Activated CD4-positive, alpha-beta T cell treated with anti-CD3 and anti-CD28 coated beads, Interleukin-2, amount 50 U/mL, for 16 hours (primary cell): ENCODE results near the gene ZNF74.

Experiments
- DNase-seq: peaks from one replicate; pipeline ENCODE4 v3.0.0-alpha.2; 2020

Gene ZNF74

GRCh38 chr22:20422271-20423007 is 28.5 kb downstream of the ZNF74 start:
- DNase-seq, result no peak

- DNase-seq, result no peak
Observed at GRCh38 chr22:20423008-20423905, 29.3 kb downstream of the ZNF74 start.

- DNase-seq, result no peak
Observed at GRCh38 chr22:20423906-20424551, 30.1 kb downstream of the ZNF74 start.

GRCh38 chr22:20424568-20424931 is 30.6 kb downstream of the ZNF74 start:
- DNase-seq, result no peak

- peak; percentile 27 for DNase-seq
Observed at GRCh38 chr22:20424932-20425565, 31.1 kb downstream of the ZNF74 start.

- no peak for DNase-seq
Observed at GRCh38 chr22:20425566-20426258, 31.8 kb downstream of the ZNF74 start.

GRCh38 chr22:20426259-20426615 is 32.3 kb downstream of the ZNF74 start:
- DNase-seq, result no peak

- DNase-seq, result no peak
Observed at GRCh38 chr22:20427104-20427944, 33.4 kb downstream of the ZNF74 start.

- DNase-seq, result no peak
Observed at GRCh38 chr22:20427945-20428417, 34.0 kb downstream of the ZNF74 start.

- DNase-seq, result no peak
Observed at GRCh38 chr22:20428496-20429253, 34.7 kb downstream of the ZNF74 start.

GRCh38 chr22:20429254-20430100 is 35.5 kb downstream of the ZNF74 start:
- DNase-seq, result peak; percentile 76

- DNase-seq, result no peak
Observed at GRCh38 chr22:20430101-20430719, 36.3 kb downstream of the ZNF74 start.

- peak; percentile 64 for DNase-seq
Observed at GRCh38 chr22:20430720-20431510, 37.0 kb downstream of the ZNF74 start.

- DNase-seq, result no peak
Observed at GRCh38 chr22:20431511-20432192, 37.7 kb downstream of the ZNF74 start.

GRCh38 chr22:20432244-20432686 is 38.3 kb downstream of the ZNF74 start:
- no peak for DNase-seq

- no peak for DNase-seq
Observed at GRCh38 chr22:20433191-20433590, 39.2 kb downstream of the ZNF74 start.

GRCh38 chr22:20433686-20434241 is 39.8 kb downstream of the ZNF74 start:
- no peak for DNase-seq
